Measurements from ENCODE around the gene SIGLEC10.

GRCh38 chr19:51407511-51408131, 9.8 kb downstream of the SIGLEC10 start:
- TF ChIP-seq POLR2AphosphoS5 (IDR thresholded peaks at IDR 0.05; ENCODE audit: low read depth, low read length) (no peak), POU2F2 (IDR thresholded peaks at IDR 0.05; ENCODE audit: low read depth, low read length) (no peak), SPI1 (IDR thresholded peaks at IDR 0.05; ENCODE audit: low read depth, low read length) (peak; percentile 66)

Measured in GM12891 (cell line).